Islet of Langerhans (tissue), 1 donor: ENCODE results near the gene SIGLEC15.
A peak's percentile ranks its signal among the peaks of the same experiment; 100 is the strongest.

Source experiments
- FAIRE-seq: peaks from one replicate; lab custom pipeline; 2011; peaks lifted over from hg19 to GRCh38; lab: Jason Lieb, UNC

The SIGLEC15 gene

DNA sequence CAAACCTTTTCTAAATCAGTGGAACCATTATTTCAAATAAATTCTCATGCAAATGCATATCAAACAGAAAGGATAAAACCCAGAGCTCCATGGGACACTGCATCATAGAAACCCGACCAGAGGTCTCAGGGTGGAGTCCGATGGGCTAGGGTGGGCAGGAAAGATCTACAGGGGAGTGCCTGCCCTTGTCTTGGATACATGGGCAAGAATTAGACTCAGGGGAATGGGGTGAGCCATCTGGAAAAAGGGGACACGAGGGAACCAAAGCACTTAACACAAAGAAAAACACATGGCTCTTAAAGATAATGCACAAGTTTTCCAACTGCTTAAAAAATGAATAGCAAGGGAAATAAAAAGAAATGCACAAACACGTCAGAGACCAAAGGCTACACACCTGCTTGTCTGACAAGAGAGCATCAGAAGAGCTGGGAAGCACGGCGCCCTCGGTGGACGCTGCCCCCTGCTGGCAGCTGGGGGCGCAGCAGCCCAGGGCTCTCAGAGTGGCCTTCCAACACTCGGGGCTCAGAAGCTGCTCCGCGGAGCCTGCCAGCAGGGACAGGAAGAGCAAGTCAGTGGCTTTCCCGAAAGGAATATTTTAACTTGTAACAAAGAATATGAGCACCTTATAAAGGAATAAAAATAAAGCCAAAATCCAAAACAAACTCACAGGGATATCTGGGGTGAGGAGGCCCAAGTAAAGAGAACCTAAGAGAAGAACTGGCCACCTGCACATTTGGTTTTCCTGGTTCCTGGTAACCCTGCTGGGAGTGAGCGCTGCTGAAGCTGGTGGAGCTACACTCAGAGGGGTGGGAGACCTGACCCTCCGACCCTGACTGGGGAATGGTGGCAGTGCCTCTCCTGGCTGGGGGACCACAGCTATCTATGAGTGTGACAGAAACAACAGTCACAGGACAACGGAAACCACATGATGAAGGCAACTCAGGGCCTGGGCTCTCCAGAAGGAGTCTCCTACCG is 54.5 kb downstream of the SIGLEC15 start:
- FAIRE-seq, result peak; percentile 53

DNA sequence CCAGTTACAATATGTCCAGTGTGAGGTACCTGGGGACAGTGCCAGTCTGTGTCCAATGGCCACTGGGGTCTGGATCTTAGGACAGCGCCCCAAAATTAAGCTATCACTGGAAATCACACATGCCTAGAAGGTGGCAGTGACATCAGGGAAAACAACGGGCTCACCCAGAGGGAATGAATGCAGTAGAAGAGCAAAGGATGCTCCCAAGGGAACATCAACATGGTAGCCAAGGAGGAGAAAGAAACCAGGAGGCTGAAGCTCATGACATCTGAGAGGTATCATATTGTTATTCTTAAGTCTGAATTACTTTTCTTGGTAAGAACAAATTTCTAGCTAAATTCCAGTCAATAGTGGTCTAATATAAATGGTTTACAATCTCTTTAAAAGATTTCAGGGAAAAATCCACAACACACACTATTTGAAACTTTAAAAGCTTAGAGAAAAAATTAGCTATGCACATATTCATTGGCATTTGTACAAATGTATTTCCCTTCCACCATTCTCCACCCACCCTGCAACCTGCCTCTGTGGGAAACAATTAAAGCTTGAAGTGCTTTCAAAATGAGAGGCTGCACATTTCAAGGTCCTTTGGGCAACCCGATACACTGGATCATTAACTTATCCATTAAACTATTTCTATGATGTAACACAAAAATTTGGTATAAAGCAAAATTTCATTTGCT is 55.5 kb downstream of the SIGLEC15 start:
- FAIRE-seq, result no peak

DNA sequence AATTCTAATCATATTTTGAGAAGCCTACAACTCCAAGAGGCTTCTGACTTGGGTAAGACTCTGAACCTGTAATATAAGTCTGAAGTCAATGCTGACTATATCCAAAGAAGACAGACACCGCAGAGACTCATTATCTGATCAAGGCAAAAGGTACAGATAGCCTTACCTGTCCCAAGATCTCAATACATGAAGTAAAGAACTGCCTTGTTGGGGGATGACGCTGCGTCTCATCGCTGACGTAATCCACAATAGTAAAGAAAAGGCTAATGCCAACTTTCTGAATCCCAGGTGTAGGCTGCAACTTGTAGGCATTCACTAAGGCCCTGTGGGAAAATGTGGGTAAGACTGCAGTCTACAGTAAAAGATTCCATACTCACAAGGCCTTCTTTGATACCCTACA is 62.1 kb downstream of the SIGLEC15 start:
- no peak for FAIRE-seq

DNA sequence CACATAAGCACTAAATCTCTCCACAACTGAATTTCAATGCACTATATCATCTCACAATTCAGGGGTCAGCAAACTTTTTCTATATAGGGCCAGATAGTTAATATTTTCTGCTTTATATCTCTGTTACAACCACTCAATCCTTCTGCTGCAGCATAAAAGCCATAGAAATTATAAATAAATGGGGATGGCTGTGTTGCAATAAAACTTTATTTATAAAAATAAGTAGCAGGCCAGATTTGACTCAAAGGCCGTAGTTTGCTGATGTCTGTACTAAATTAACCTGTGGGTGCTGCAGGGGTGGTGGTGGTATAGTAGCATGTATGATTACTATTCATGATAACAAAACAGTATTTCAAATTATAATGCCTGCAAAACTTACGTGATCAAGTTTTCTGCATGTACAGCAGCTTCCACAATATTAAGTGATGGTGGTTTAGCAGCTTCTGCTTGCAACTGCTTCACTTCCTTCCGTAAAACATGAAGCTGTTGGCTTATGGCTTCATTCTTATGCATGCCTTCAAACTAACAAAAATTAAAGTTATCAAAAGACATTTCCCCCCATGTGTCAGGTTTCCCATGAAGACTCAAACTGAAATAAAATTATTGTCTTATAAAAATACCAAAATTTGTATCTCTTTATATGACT is 64.1 kb downstream of the SIGLEC15 start:
- no peak for FAIRE-seq

DNA sequence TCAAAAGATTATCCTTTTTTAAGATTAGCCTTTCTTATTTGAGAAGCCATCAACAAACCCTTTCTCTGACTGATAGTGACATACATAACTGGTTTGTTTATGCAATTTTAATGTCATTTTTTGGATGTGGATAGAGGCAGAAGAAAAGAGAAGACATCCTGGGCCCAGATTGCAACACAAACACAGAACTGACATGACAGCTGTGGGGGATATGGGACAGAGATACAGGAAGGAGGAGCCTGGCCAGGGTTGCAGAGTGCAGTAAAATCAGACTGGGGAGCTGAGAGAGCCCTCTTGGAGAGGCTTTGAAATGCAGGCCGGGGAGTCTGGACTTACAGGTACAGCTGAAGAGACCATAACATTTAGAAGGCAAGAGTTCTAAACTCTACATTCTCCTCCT is 65.1 kb downstream of the SIGLEC15 start:
- no peak for FAIRE-seq

DNA sequence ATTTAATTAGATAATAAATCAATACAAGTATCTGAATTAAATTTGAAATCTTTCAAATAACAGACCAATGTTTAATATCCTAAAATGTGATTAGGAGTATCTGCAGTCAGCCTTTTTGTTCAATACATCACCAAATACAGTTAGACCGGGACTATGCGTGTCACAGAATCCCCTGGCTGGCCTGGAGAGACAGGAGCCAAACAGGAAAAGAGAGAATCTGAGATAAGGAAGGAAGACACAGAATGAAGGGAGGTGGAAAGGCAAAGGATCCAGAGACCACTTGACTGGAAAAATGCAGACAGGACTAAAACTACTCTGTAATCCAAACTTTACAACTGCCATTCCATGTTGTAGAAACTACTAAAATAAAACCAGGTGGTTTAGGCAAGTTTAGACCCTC is 66.3 kb downstream of the SIGLEC15 start:
- FAIRE-seq, result no peak
